Ishikawa (cell line): Measurements from ENCODE around the gene C1GALT1.

Source experiments
- CEBPB ChIP-seq: IDR thresholded peaks from 2 replicates; pipeline ENCODE4 v1.6.1; 2012
- EGR1 ChIP-seq: IDR thresholded peaks from 2 replicates; pipeline ENCODE4 v1.6.1; 2012
- NFIC ChIP-seq: IDR thresholded peaks from 2 replicates; pipeline ENCODE4 v1.6.1; 2012

GRCh38 chr7:7237978-7238267 lies 55.6 kb downstream of the C1GALT1 start:
- no peak for TF ChIP-seq EGR1
- TF ChIP-seq NFIC: no peak
- TF ChIP-seq CEBPB: no peak
